Kidney epithelial cell (primary cell): ENCODE results near the gene FUBP1. TPM values are rescaled to one million over a fixed set of nuclear protein-coding genes. Genes with fewer than 3 reads are reported as not detected.

Source experiments
- DNase-seq: peaks from one replicate; pipeline ENCODE4 v3.0.0-alpha.2; 2010; ENCODE audit warnings: low read depth
- H3K27me3 ChIP-seq: 2 replicates; pipeline ENCODE4 v1.6.0; 2011; ENCODE audit warnings: low read length; ENCODE audit not compliant: control insufficient read depth, insufficient read depth
- H3K36me3 ChIP-seq: 2 replicates; pipeline ENCODE4 v1.5.1; 2011; ENCODE audit warnings: low read length; ENCODE audit not compliant: control insufficient read depth, insufficient read depth
- H3K4me3 ChIP-seq: 2 replicates; pipeline ENCODE4 v1.5.1; 2011; ENCODE audit warnings: low read depth, mild to moderate bottlenecking, control low read depth, low read length
- total RNA-seq: library from RNA; depleted of rRNA; stranded (reverse); fragments of >200 nt; gene quantifications from 2 replicates; pipeline ENCODE4 v1.2.3, GENCODE V29; 2015
- TF ChIP-seq, protein P1 (sequence below): IDR thresholded peaks from 2 replicates; pipeline ENCODE4 v1.5.1; 2011; ENCODE audit warnings: mild to moderate bottlenecking, moderate library complexity, low read length, control low read depth, inconsistent platforms; ENCODE audit not compliant: insufficient read depth, poor library complexity, severe bottlenecking

FUBP1 gene
- total RNA-seq, 1 donor from 2014 or later: 102 TPM

GRCh38 chr1:77945345-77945744 is 33.5 kb downstream of the FUBP1 start:
- H3K36me3 ChIP-seq: no peaks in the 10 kb centered on the region
- no peak overlapping the region for H3K4me3 ChIP-seq
- DNase-seq: no peak
- TF ChIP-seq, protein P1, sequence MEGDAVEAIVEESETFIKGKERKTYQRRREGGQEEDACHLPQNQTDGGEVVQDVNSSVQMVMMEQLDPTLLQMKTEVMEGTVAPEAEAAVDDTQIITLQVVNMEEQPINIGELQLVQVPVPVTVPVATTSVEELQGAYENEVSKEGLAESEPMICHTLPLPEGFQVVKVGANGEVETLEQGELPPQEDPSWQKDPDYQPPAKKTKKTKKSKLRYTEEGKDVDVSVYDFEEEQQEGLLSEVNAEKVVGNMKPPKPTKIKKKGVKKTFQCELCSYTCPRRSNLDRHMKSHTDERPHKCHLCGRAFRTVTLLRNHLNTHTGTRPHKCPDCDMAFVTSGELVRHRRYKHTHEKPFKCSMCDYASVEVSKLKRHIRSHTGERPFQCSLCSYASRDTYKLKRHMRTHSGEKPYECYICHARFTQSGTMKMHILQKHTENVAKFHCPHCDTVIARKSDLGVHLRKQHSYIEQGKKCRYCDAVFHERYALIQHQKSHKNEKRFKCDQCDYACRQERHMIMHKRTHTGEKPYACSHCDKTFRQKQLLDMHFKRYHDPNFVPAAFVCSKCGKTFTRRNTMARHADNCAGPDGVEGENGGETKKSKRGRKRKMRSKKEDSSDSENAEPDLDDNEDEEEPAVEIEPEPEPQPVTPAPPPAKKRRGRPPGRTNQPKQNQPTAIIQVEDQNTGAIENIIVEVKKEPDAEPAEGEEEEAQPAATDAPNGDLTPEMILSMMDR: no peak
- H3K27me3 ChIP-seq: no peaks in the 10 kb centered on the region

DNA sequence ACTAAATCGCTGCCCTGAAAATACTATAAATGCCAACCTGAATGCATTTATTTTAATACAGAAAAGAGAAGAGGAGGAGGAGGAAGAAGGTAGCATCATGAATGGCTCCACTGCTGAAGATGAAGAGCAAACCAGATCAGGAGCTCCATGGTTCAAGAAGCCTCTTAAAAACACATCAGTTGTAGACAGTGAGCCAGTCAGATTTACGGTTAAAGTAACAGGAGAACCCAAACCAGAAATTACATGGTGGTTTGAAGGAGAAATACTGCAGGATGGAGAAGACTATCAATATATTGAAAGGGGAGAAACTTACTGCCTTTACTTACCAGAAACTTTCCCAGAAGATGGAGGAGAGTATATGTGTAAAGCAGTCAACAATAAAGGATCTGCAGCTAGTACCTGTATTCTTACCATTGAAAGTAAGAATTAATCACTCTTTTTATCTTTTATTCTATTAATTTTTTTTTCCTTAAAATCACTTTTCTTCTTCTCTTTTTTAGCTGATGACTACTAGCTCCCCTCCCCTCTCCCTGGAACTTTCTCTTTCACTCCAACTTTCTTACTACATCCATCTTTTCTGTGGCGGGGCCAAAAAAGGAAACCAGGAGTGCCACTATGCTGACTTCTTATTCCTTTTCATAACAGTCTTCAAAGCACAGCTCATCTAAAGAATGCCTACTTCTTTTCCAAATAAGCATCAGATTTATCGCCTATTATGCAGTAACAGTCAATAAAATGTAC is 36.3 kb downstream of the FUBP1 start:
- Histone ChIP-seq H3K4me3 (no peak overlapping the region), H3K36me3 (no peaks in the 10 kb centered on the region), H3K27me3 (no peaks in the 10 kb centered on the region)
- TF ChIP-seq, protein P1: no peak
- no peak for DNase-seq

DNA sequence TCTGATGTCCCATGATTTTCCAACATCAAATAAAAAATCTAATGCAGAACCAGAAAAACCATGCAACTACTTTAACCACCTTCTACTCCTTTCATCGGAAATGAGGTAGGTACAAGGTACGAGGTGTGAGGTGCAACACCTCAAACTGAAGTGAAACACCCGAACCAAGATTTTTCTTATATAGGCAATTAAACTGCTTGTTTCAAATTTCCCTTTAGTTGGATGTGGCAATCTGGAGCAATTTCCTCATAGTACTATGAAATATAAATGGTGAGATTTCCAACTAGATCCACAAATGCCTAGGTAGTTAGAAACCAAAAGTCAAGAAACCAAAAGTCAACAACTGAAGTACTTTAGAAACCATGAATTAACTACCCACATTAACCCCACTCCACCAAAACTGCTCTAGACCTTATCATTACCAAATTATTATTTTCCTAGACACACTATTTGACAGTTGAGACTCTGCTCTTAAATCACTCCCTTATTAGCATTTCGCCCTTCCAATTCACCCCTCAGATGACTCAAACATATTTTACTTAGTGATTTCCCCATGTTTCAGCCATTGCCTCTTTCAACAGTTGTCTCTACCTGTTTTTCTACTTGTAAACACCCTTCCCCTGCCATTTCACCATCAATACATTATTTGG is 37.8 kb downstream of the FUBP1 start:
- no peaks in the 10 kb centered on the region for H3K36me3 ChIP-seq
- no peak for DNase-seq
- H3K27me3 ChIP-seq: no peaks in the 10 kb centered on the region
- TF ChIP-seq, protein P1: no peak
- no peak overlapping the region for H3K4me3 ChIP-seq

- no peaks in the 10 kb centered on the region for H3K36me3 ChIP-seq
- DNase-seq: no peak
- no peak overlapping the region for H3K4me3 ChIP-seq
- TF ChIP-seq, protein P1: no peak
- no peaks in the 10 kb centered on the region for H3K27me3 ChIP-seq
These were observed 40.2 kb downstream of the FUBP1 start for GRCh38 chr1:77938651-77939050.

DNA sequence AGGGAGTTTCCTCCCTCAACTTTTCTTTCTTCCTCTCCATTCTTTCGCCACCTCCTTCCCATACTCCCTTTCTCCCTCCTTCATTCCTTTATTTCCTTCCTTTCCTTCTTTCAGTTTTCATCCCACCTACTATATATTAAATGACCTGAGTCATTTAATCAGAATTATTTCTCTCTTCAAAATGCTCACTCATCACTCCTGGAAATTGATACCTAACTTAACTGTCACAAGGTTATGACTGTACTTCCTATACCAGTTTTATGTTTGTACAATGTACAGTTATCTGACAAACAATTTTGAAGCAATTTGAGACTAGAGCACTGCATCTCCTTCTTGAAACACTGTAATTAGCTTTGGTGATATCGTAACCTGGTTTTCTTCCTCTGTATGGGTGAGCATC is 49.1 kb downstream of the FUBP1 start:
- TF ChIP-seq, protein P1: no peak
- no peak overlapping the region for H3K4me3 ChIP-seq
- no peaks in the 10 kb centered on the region for H3K27me3 ChIP-seq
- DNase-seq: no peak
- peaks cover 1% of the 10 kb centered on the region for H3K36me3 ChIP-seq
